PC-3 (cell line): ENCODE data around the gene NRM. TPM values are rescaled to one million over a fixed set of nuclear protein-coding genes. Genes with fewer than 3 reads are reported as not detected.

ENCODE experiments used
- ATAC-seq: fragments of 200-7000 bp; cut with Tn5 transposase; 2 replicates; pipeline ENCODE4 v1.9.1; 2020; ENCODE audit warnings: mild to moderate bottlenecking, moderate library complexity
- BruUV-seq: library from RNA; stranded (reverse); fragments of 400-500 nt; replicated peaks from 2 replicates; lab custom pipeline; 2021; lab: Mats Ljungman, UMichigan
- CTCF ChIA-PET: fragments of 300-600 bp; sonication (Branson Sonifier 250); formaldehyde crosslinking; loops from one replicate; lab custom pipeline; 2022; ENCODE audit warnings: antibody characterized with exemption; lab: Charles Lee
- POLR2A ChIA-PET: fragments of 300-600 bp; sonication (Branson Sonifier 250); formaldehyde crosslinking; loops from one replicate; lab custom pipeline; 2022; ENCODE audit warnings: antibody characterized with exemption; ENCODE audit not compliant: unreplicated experiment; lab: Charles Lee
- DNase-seq: peaks from one replicate; pipeline ENCODE4 v3.0.0-alpha.2; 2015
- H2AFZ ChIP-seq: fragments of 300-600 bp; sonication (generic); 2 replicates; pipeline ENCODE4 v1.6.0; 2016; ENCODE audit warnings: antibody characterized with exemption, low read length
- H3F3A ChIP-seq: fragments of 300-600 bp; sonication (generic); one replicate; pipeline ENCODE4 v1.6.0; 2017; ENCODE audit warnings: antibody characterized with exemption, low read length, control low read depth, mild to moderate bottlenecking; ENCODE audit not compliant: unreplicated experiment
- H3K27ac ChIP-seq: fragments of 300-600 bp; sonication (generic); 2 replicates; pipeline ENCODE4 v1.5.1; 2016; ENCODE audit warnings: mild to moderate bottlenecking, low read length
- H3K27me3 ChIP-seq: fragments of 300-600 bp; sonication (generic); 2 replicates; pipeline ENCODE4 v1.6.1; 2016; ENCODE audit warnings: low read length, mixed read lengths
- H3K36me3 ChIP-seq: fragments of 300-600 bp; sonication (generic); 2 replicates; pipeline ENCODE4 v1.6.1; 2016; ENCODE audit warnings: low read depth, mixed run types, low read length, mixed read lengths
- H3K4me1 ChIP-seq: fragments of 300-600 bp; sonication (generic); 2 replicates; pipeline ENCODE4 v1.5.1; 2016; ENCODE audit warnings: low read length; ENCODE audit not compliant: insufficient read depth
- H3K4me2 ChIP-seq: fragments of 300-600 bp; sonication (generic); 2 replicates; pipeline ENCODE4 v1.6.0; 2016; ENCODE audit warnings: low read length
- H3K4me3 ChIP-seq: fragments of 300-600 bp; sonication (generic); 2 replicates; pipeline ENCODE4 v1.5.1; 2016; ENCODE audit warnings: mild to moderate bottlenecking, low read length, mixed read lengths
- H3K79me2 ChIP-seq: fragments of 300-600 bp; sonication (generic); 2 replicates; pipeline ENCODE4 v1.6.1; 2017; ENCODE audit warnings: low read length, mixed read lengths
- H3K9ac ChIP-seq: fragments of 300-600 bp; sonication (generic); 2 replicates; pipeline ENCODE4 v1.6.0; 2016; ENCODE audit warnings: mild to moderate bottlenecking, low read length
- H3K9me2 ChIP-seq: fragments of 300-600 bp; sonication (generic); replicated peaks from 2 replicates; pipeline ENCODE4 v1.6.1; 2016; ENCODE audit warnings: mixed run types, low read length, mixed read lengths
- H3K9me3 ChIP-seq: fragments of 300-600 bp; sonication (generic); 2 replicates; pipeline ENCODE4 v1.6.1; 2016; ENCODE audit warnings: low read length, mixed read lengths
- H4K20me1 ChIP-seq: fragments of 300-600 bp; sonication (generic); 2 replicates; pipeline ENCODE4 v1.6.1; 2016; ENCODE audit warnings: low read length, mixed read lengths
- CTCF ChIP-seq: fragments of 300-600 bp; sonication (generic); conservative IDR thresholded peaks from 2 replicates; pipeline ENCODE4 v1.5.1; 2017; ENCODE audit warnings: antibody characterized with exemption, low read depth, mild to moderate bottlenecking, low read length
- EZH2 ChIP-seq: fragments of 300-600 bp; sonication (generic); IDR thresholded peaks from one replicate; pipeline ENCODE4 v1.6.1; 2017; ENCODE audit warnings: antibody characterized with exemption, mild to moderate bottlenecking, low read length; ENCODE audit not compliant: unreplicated experiment
- EZH2phosphoT487 ChIP-seq: fragments of 300-600 bp; sonication (generic); IDR thresholded peaks from 2 replicates; pipeline ENCODE4 v1.6.1; 2018; ENCODE audit warnings: mild to moderate bottlenecking, antibody characterized with exemption, low read length, borderline replicate concordance
- intact Hi-C: fragments of 100-400 bp; cut with micrococcal nuclease; formaldehyde crosslinking; loops from 2 replicates; pipeline ENCODE4 v1.9.0; 2023
- total RNA-seq: library from RNA; depleted of rRNA; stranded (reverse); fragments of >200 nt; gene quantifications from 2 replicates; pipeline ENCODE4 v1.2.3, GENCODE V29; 2014

NRM gene
- total RNA-seq, 1 experiment from 2014 or later = 8.5 TPM

GRCh38 chr6:30678964-30679726, 11.6 kb downstream of the NRM start:
- Histone ChIP-seq H4K20me1 (no peaks in the 10 kb centered on the region), H3K27me3 (no peaks in the 10 kb centered on the region), H3K9ac (no peak overlapping the region), H3K9me3 (no peaks in the 10 kb centered on the region), H3K79me2 (peaks cover 56% of the 10 kb centered on the region), H3K9me2 (no peaks in the 10 kb centered on the region), H3K27ac (no peak overlapping the region), H3F3A (no peaks in the 10 kb centered on the region), H3K36me3 (peaks cover 23% of the 10 kb centered on the region), H3K4me2 (peak overlapping the region; percentile 87), H3K4me3 (peak overlapping the region; percentile 26; the same call in 1 of the 2 replicates), H2AFZ (no peak overlapping the region), H3K4me1 (peaks cover 43% of the 10 kb centered on the region)
- CTCF ChIA-PET = interaction anchor here (0.5 to 1.2 kb wide), 4 partner anchors 8 to 400 kb away, joined by 3 to 8 read pairs (median 6); no protein-coding TSS in a partner anchor
- no peak for TF ChIP-seq EZH2phosphoT487
- peak; percentile 97 for TF ChIP-seq CTCF
- ATAC-seq (peak; percentile 16), DNase-seq (peak; percentile 76)
- POLR2A ChIA-PET = no interaction called here
- intact Hi-C loops = no loop called here
- no TSS peak for BruUV-seq

- intact Hi-C loops = no loop called here
Measured at GRCh38 chr6:30676660-30677285, 14.0 kb downstream of the NRM start.

More at GRCh38 chr6:30676660-30677285, 14.0 kb downstream of the NRM start:
- no peaks in the 10 kb centered on the region for H4K20me1 ChIP-seq
- no peak for ATAC-seq
- H3K36me3 ChIP-seq = peaks cover 23% of the 10 kb centered on the region
- ChIA-PET CTCF (no interaction called here), POLR2A (interaction anchor here (0.6 kb wide), 1 partner anchor 8 kb away, joined by 3 read pairs; no protein-coding TSS in a partner anchor)
- TF ChIP-seq CTCF = no peak
- TF ChIP-seq EZH2phosphoT487 = no peak
- TF ChIP-seq EZH2 = no peak
- H3F3A ChIP-seq = no peaks in the 10 kb centered on the region
- no peak for DNase-seq
- H3K4me1 ChIP-seq = peaks cover 24% of the 10 kb centered on the region
- H3K9ac ChIP-seq = no peak overlapping the region
- BruUV-seq = no TSS peak
- H3K27me3 ChIP-seq = no peaks in the 10 kb centered on the region
- no peak overlapping the region for H3K4me3 ChIP-seq
- no peaks in the 10 kb centered on the region for H3K9me3 ChIP-seq
- H3K9me2 ChIP-seq = no peaks in the 10 kb centered on the region
- H3K27ac ChIP-seq = no peak overlapping the region
- H3K79me2 ChIP-seq = peaks cover 43% of the 10 kb centered on the region
- H2AFZ ChIP-seq = no peak overlapping the region
- H3K4me2 ChIP-seq = no peak overlapping the region
